Neural cell (in vitro differentiated cells): ENCODE data around the gene TACC3. TPM values are rescaled to one million over a fixed set of nuclear protein-coding genes. Genes with fewer than 3 reads are reported as not detected.

Source experiments
- H2AFZ ChIP-seq: fragments of 200-600, 300-800 bp; sonication (generic), shearing (Covaris generic); 2 replicates; pipeline ENCODE4 v1.6.0; 2014; ENCODE audit warnings: low read depth, mild to moderate bottlenecking, antibody characterized with exemption, low read length, moderate library complexity
- H3F3A ChIP-seq: fragments of 200-600 bp; shearing (Covaris generic); 2 replicates; pipeline ENCODE4 v1.6.1; 2016; ENCODE audit warnings: mild to moderate bottlenecking, moderate library complexity, mixed read lengths, antibody characterized with exemption, low read length; ENCODE audit not compliant: insufficient read depth, poor library complexity, severe bottlenecking
- H3K27ac ChIP-seq: fragments of 200-600, 300-800 bp; sonication (generic), shearing (Covaris generic); 2 replicates; pipeline ENCODE4 v1.5.1; 2014; ENCODE audit warnings: mild to moderate bottlenecking, low read length, moderate library complexity
- H3K27me3 ChIP-seq: fragments of 300-800, 200-600 bp; sonication (generic), shearing (Covaris generic); 2 replicates; pipeline ENCODE4 v1.6.0; 2014; ENCODE audit warnings: mild to moderate bottlenecking, low read depth, low read length, moderate library complexity; ENCODE audit not compliant: insufficient read depth
- H3K36me3 ChIP-seq: fragments of 300-800, 200-600 bp; sonication (generic), shearing (Covaris generic); 2 replicates; pipeline ENCODE4 v1.5.1; 2014; ENCODE audit warnings: mild to moderate bottlenecking, antibody characterized with exemption, low read length, moderate library complexity; ENCODE audit not compliant: insufficient read depth
- H3K4me2 ChIP-seq: fragments of 300-800, 200-600 bp; sonication (generic), shearing (Covaris generic); 2 replicates; pipeline ENCODE4 v1.6.0; 2014; ENCODE audit warnings: mild to moderate bottlenecking, low read length
- H3K4me3 ChIP-seq: fragments of 300-800, 200-600 bp; sonication (generic), shearing (Covaris generic); 2 replicates; pipeline ENCODE4 v1.5.1; 2014; ENCODE audit warnings: mild to moderate bottlenecking, low read length, moderate library complexity
- H3K79me2 ChIP-seq: fragments of 200-600 bp; shearing (Covaris generic); replicated peaks from 2 replicates; pipeline ENCODE4 v1.6.0; 2014; ENCODE audit warnings: mild to moderate bottlenecking, low read length, moderate library complexity; ENCODE audit not compliant: insufficient read depth
- H3K9ac ChIP-seq: fragments of 300-800, 200-600 bp; sonication (generic), shearing (Covaris generic); 2 replicates; pipeline ENCODE4 v1.6.1; 2016; ENCODE audit warnings: mild to moderate bottlenecking, low read length, mixed read lengths
- H3K9me2 ChIP-seq: fragments of 200-600 bp; shearing (Covaris generic); 2 replicates; pipeline ENCODE4 v1.6.1; 2016; ENCODE audit warnings: mild to moderate bottlenecking, low read length, mixed read lengths; ENCODE audit not compliant: insufficient read depth
- H3K9me3 ChIP-seq: fragments of 200-600, 300-800 bp; sonication (generic), shearing (Covaris generic); 2 replicates; pipeline ENCODE4 v1.6.1; 2016; ENCODE audit warnings: mild to moderate bottlenecking, mixed run types, low read length, moderate library complexity, mixed read lengths
- H4K20me1 ChIP-seq: fragments of 200-600 bp; shearing (Covaris generic); 2 replicates; pipeline ENCODE4 v1.6.1; 2016; ENCODE audit warnings: mild to moderate bottlenecking, mixed run types; ENCODE audit not compliant: insufficient read depth
- CTCF ChIP-seq: fragments of 450-650 bp; IDR thresholded peaks from 2 replicates; pipeline ENCODE4 v1.5.1; 2014; ENCODE audit warnings: antibody characterized with exemption, mild to moderate bottlenecking, moderate library complexity; ENCODE audit not compliant: poor library complexity, severe bottlenecking
- EP300 ChIP-seq: fragments of 450-650 bp; conservative IDR thresholded peaks from 2 replicates; pipeline ENCODE4 v1.6.1; 2014; ENCODE audit warnings: antibody characterized with exemption, mild to moderate bottlenecking, moderate library complexity; ENCODE audit not compliant: poor library complexity, severe bottlenecking
- EZH2 ChIP-seq: fragments of 200-600, 300-800 bp; shearing (Covaris generic), sonication (generic); IDR thresholded peaks from 2 replicates; pipeline ENCODE4 v1.6.1; 2014; ENCODE audit warnings: antibody characterized with exemption, low read length, borderline replicate concordance, mild to moderate bottlenecking; ENCODE audit not compliant: insufficient read depth, poor library complexity, severe bottlenecking
- MXI1 ChIP-seq: fragments of 450-650 bp; conservative IDR thresholded peaks from 2 replicates; pipeline ENCODE4 v1.6.1; 2014; ENCODE audit warnings: antibody characterized with exemption, mild to moderate bottlenecking; ENCODE audit not compliant: poor library complexity, severe bottlenecking
- POLR2AphosphoS5 ChIP-seq: IDR thresholded peaks from 2 replicates; pipeline ENCODE4 v1.6.1; 2012
- RAD21 ChIP-seq: fragments of 450-650 bp; conservative IDR thresholded peaks from 2 replicates; pipeline ENCODE4 v1.6.1; 2014; ENCODE audit warnings: antibody characterized with exemption, mild to moderate bottlenecking, moderate library complexity
- REST ChIP-seq: IDR thresholded peaks from 2 replicates; pipeline ENCODE4 v1.6.1; 2012; ENCODE audit warnings: borderline replicate concordance
- SMC3 ChIP-seq: fragments of 450-650 bp; conservative IDR thresholded peaks from 2 replicates; pipeline ENCODE4 v1.6.1; 2014; ENCODE audit warnings: antibody characterized with exemption, mild to moderate bottlenecking, moderate library complexity; ENCODE audit not compliant: poor library complexity
- TAF1 ChIP-seq: IDR thresholded peaks from 2 replicates; pipeline ENCODE4 v1.6.1; 2012; ENCODE audit warnings: low read depth
- polyA plus RNA-seq: library from polyadenylated mRNA; depleted of rRNA; stranded (reverse); fragments of >200 nt; gene quantifications from 2 replicates; pipeline ENCODE4 v1.2.3, GENCODE V29; 2014

The TACC3 gene
- polyA plus RNA-seq, 1 donor from 2014 or later, result 2.6 TPM

- TF ChIP-seq REST, result no peak
- TF ChIP-seq RAD21, result no peak
- TF ChIP-seq CTCF, result no peak
- TF ChIP-seq MXI1, result no peak
- TF ChIP-seq TAF1, result no peak
- no peak for TF ChIP-seq SMC3
- no peak for TF ChIP-seq EZH2
- no peak for TF ChIP-seq EP300
- TF ChIP-seq POLR2AphosphoS5, result no peak
- no peaks in the 10 kb centered on the region for H3K79me2 ChIP-seq
- H3K4me3 ChIP-seq, result no peak overlapping the region
- H2AFZ ChIP-seq, result no peak overlapping the region
- no peaks in the 10 kb centered on the region for H4K20me1 ChIP-seq
- no peaks in the 10 kb centered on the region for H3K27me3 ChIP-seq
- no peaks in the 10 kb centered on the region for H3K9me2 ChIP-seq
- no peaks in the 10 kb centered on the region for H3K9me3 ChIP-seq
- no peak overlapping the region for H3K4me2 ChIP-seq
- no peaks in the 10 kb centered on the region for H3K36me3 ChIP-seq
- no peak overlapping the region for H3K27ac ChIP-seq
- H3K9ac ChIP-seq, result no peak overlapping the region
- no peaks in the 10 kb centered on the region for H3F3A ChIP-seq
Measured at GRCh38 chr4:1756893-1757779, 35.8 kb downstream of the TACC3 start.

GRCh38 chr4:1757836-1758235 is 36.5 kb downstream of the TACC3 start:
- Histone ChIP-seq H3K27ac (no peak overlapping the region), H3K27me3 (no peaks in the 10 kb centered on the region), H3F3A (no peaks in the 10 kb centered on the region), H2AFZ (no peak overlapping the region), H3K9ac (no peak overlapping the region), H4K20me1 (no peaks in the 10 kb centered on the region), H3K4me3 (no peak overlapping the region), H3K9me2 (no peaks in the 10 kb centered on the region), H3K79me2 (no peaks in the 10 kb centered on the region), H3K4me2 (no peak overlapping the region), H3K36me3 (no peaks in the 10 kb centered on the region), H3K9me3 (no peaks in the 10 kb centered on the region)
- TF ChIP-seq POLR2AphosphoS5 (no peak), REST (no peak), EP300 (no peak), RAD21 (no peak), TAF1 (no peak), MXI1 (no peak), SMC3 (no peak), EZH2 (no peak), CTCF (no peak)
